HepG2 (cell line): Measurements from ENCODE around the gene KIAA1755. TPM values are rescaled to one million over a fixed set of nuclear protein-coding genes. Genes with fewer than 3 reads are reported as not detected.

Experiments
- AKAP8 ChIP-seq: sonication (generic); formaldehyde crosslinking; IDR thresholded peaks from 2 replicates; pipeline ENCODE4 v1.5.1; 2020; ENCODE audit warnings: mild to moderate bottlenecking, missing genetic modification reagents
- HNF4A ChIP-seq: sonication (generic); formaldehyde crosslinking; IDR thresholded peaks from 2 replicates; pipeline ENCODE4 v1.4.0; 2020; ENCODE audit warnings: missing genetic modification reagents
- NCOR1 ChIP-seq: fragments of 200-600 bp; sonication (generic); IDR thresholded peaks from 2 replicates; pipeline ENCODE4 v1.7.0; 2017; ENCODE audit warnings: antibody characterized with exemption, low read length, borderline replicate concordance
- PAWR ChIP-seq: sonication (generic); formaldehyde crosslinking; IDR thresholded peaks from 2 replicates; pipeline ENCODE4 v1.4.0; 2020; ENCODE audit warnings: missing genetic modification reagents, mild to moderate bottlenecking, borderline replicate concordance
- PCBP1 ChIP-seq: fragments of 200-400 bp; formaldehyde crosslinking; IDR thresholded peaks from 2 replicates; pipeline ENCODE4 v1.6.1; 2017; ENCODE audit warnings: mild to moderate bottlenecking, low read depth, low read length, borderline replicate concordance
- RELA ChIP-seq: sonication (generic); formaldehyde crosslinking; IDR thresholded peaks from 2 replicates; pipeline ENCODE4 v1.4.0; 2020; ENCODE audit warnings: missing genetic modification reagents
- ZBTB3 ChIP-seq: sonication (generic); formaldehyde crosslinking; IDR thresholded peaks from 2 replicates; pipeline ENCODE4 v1.4.0; 2020; ENCODE audit warnings: low read depth, mild to moderate bottlenecking, moderate library complexity, missing genetic modification reagents, borderline replicate concordance
- ZNF225 ChIP-seq: sonication (generic); formaldehyde crosslinking; IDR thresholded peaks from 2 replicates; pipeline ENCODE4 v1.4.0; 2020; ENCODE audit warnings: mild to moderate bottlenecking, missing genetic modification reagents
- ZNF589 ChIP-seq: sonication (generic); formaldehyde crosslinking; conservative IDR thresholded peaks from 2 replicates; pipeline ENCODE4 v1.8.0; 2022; ENCODE audit warnings: mild to moderate bottlenecking, moderate library complexity, missing genetic modification reagents
- ZNF782 ChIP-seq: sonication (generic); formaldehyde crosslinking; IDR thresholded peaks from 2 replicates; pipeline ENCODE4 v1.4.0; 2020; ENCODE audit warnings: missing genetic modification reagents, mild to moderate bottlenecking, borderline replicate concordance
- ZNF891 ChIP-seq: sonication (generic); formaldehyde crosslinking; IDR thresholded peaks from 2 replicates; pipeline ENCODE4 v1.5.0; 2020; ENCODE audit warnings: mild to moderate bottlenecking, missing genetic modification reagents
- polyA plus RNA-seq, 8 experiments: library from polyadenylated mRNA; depleted of rRNA in 3 of 8; stranded (reverse) in 7 of 8; unstranded in 1 of 8; fragments of >200 nt; fragmentation: Illumina TruSeq in 4 of 8; extraction: Trizol in 4 of 8; gene quantifications; 2 replicates each; pipeline versions ENCODE4 v1.2.1 to v1.2.3, GENCODE V29; 2011 to 2016; ENCODE audit warnings: low read depth in 4 of 8, missing spikeins in 1 of 8, mixed read lengths in 1 of 8; ENCODE audit not compliant: insufficient read depth in 1 of 8
- total RNA-seq, 5 experiments: library from RNA; depleted of rRNA; stranded (reverse); fragments of >200 nt; fragmentation: Illumina TruSeq; extraction: Trizol; gene quantifications; 2 replicates each; pipeline ENCODE4 v1.2.3, GENCODE V29; 2016; ENCODE audit warnings: low read depth in 1 of 5
- TF ChIP-seq, protein P1 (sequence below): sonication (generic); formaldehyde crosslinking; IDR thresholded peaks from 2 replicates; pipeline ENCODE4 v1.9.0; 2021; ENCODE audit warnings: missing genetic modification reagents, mild to moderate bottlenecking, borderline replicate concordance
- TF ChIP-seq, protein P2 (sequence below): sonication (generic); formaldehyde crosslinking; IDR thresholded peaks from 2 replicates; pipeline ENCODE4 v1.4.0; 2020; ENCODE audit warnings: missing genetic modification reagents
- TF ChIP-seq, protein P3 (sequence below): IDR thresholded peaks from 2 replicates; pipeline ENCODE4 v1.6.1; 2012; ENCODE audit warnings: low read depth, low read length, improper control_type of control experiment
- TF ChIP-seq, protein P4 (sequence below): sonication (generic); formaldehyde crosslinking; IDR thresholded peaks from 2 replicates; pipeline ENCODE4 v1.4.0; 2020; ENCODE audit warnings: low read depth, mild to moderate bottlenecking, missing genetic modification reagents
- TF ChIP-seq, protein P5 (sequence below): sonication (generic); formaldehyde crosslinking; IDR thresholded peaks from 2 replicates; pipeline ENCODE4 v1.4.0; 2020; ENCODE audit warnings: mild to moderate bottlenecking, low read depth, missing genetic modification reagents

KIAA1755 gene
- total and polyA plus RNA-seq, 2 of the 13 experiments (the other 11 are each of a cell fraction or from before 2014, with no cell fraction given), result 0.04 TPM; not detected in 1

DNA sequence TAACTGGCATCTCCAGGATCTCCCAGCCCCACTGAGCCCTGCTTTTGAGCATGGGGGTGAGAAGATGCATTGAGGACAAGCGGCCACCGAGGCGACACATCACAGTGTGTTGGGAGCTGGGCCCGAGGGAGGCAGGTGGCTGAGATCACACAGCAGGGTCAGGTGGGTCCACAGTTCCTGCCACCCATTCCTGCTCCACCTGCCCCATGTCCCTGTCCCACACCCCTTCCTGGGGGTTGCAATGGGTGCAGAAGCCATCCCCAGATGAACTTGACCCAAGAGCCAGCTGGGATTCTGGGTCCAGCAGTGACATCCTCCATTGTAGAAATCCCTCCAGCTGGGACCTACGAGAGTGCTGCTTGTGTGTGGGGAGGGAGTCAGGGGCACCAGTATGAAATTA, 96.5 kb downstream of the KIAA1755 start (continued):
- TF ChIP-seq AKAP8 (CRISPR knock-in tag), result 0 out of 2 replicates have a peak, but pooled peaks have one; percentile 31
- TF ChIP-seq ZNF225 (CRISPR knock-in tag), result peak; percentile 7; the same call in 1 of the 2 replicates
- TF ChIP-seq RELA, result no peak
- 0 out of 2 replicates have a peak, but pooled peaks have one; percentile 30 for TF ChIP-seq PAWR (CRISPR knock-in tag)
- TF ChIP-seq ZNF782 (CRISPR knock-in tag), result 0 out of 2 replicates have a peak, but pooled peaks have one; percentile 53
- TF ChIP-seq, protein P1, sequence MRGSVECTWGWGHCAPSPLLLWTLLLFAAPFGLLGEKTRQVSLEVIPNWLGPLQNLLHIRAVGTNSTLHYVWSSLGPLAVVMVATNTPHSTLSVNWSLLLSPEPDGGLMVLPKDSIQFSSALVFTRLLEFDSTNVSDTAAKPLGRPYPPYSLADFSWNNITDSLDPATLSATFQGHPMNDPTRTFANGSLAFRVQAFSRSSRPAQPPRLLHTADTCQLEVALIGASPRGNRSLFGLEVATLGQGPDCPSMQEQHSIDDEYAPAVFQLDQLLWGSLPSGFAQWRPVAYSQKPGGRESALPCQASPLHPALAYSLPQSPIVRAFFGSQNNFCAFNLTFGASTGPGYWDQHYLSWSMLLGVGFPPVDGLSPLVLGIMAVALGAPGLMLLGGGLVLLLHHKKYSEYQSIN (CRISPR knock-in tag), result no peak
- TF ChIP-seq, protein P2, sequence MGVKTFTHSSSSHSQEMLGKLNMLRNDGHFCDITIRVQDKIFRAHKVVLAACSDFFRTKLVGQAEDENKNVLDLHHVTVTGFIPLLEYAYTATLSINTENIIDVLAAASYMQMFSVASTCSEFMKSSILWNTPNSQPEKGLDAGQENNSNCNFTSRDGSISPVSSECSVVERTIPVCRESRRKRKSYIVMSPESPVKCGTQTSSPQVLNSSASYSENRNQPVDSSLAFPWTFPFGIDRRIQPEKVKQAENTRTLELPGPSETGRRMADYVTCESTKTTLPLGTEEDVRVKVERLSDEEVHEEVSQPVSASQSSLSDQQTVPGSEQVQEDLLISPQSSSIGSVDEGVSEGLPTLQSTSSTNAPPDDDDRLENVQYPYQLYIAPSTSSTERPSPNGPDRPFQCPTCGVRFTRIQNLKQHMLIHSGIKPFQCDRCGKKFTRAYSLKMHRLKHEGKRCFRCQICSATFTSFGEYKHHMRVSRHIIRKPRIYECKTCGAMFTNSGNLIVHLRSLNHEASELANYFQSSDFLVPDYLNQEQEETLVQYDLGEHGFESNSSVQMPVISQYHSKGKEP (CRISPR knock-in tag), result no peak
- TF ChIP-seq ZNF891 (CRISPR knock-in tag), result peak; percentile 2; the same call in 1 of the 2 replicates
- no peak for TF ChIP-seq ZBTB3
- TF ChIP-seq, protein P3, sequence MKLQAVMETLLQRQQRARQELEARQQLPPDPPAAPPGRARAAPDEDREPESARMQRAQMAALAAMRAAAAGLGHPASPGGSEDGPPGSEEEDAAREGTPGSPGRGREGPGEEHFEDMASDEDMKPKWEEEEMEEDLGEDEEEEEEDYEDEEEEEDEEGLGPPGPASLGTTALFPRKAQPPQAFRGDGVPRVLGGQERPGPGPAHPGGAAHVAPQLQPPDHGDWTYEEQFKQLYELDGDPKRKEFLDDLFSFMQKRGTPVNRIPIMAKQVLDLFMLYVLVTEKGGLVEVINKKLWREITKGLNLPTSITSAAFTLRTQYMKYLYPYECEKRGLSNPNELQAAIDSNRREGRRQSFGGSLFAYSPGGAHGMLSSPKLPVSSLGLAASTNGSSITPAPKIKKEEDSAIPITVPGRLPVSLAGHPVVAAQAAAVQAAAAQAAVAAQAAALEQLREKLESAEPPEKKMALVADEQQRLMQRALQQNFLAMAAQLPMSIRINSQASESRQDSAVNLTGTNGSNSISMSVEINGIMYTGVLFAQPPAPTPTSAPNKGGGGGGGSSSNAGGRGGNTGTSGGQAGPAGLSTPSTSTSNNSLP, result no peak
- TF ChIP-seq, protein P4, sequence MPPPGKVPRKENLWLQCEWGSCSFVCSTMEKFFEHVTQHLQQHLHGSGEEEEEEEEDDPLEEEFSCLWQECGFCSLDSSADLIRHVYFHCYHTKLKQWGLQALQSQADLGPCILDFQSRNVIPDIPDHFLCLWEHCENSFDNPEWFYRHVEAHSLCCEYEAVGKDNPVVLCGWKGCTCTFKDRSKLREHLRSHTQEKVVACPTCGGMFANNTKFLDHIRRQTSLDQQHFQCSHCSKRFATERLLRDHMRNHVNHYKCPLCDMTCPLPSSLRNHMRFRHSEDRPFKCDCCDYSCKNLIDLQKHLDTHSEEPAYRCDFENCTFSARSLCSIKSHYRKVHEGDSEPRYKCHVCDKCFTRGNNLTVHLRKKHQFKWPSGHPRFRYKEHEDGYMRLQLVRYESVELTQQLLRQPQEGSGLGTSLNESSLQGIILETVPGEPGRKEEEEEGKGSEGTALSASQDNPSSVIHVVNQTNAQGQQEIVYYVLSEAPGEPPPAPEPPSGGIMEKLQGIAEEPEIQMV (CRISPR knock-in tag), result 0 out of 2 replicates have a peak, but pooled peaks have one; percentile 45
- TF ChIP-seq HNF4A (CRISPR knock-in tag), result no peak
- TF ChIP-seq PCBP1, result no peak
- no peak for TF ChIP-seq ZNF589 (CRISPR knock-in tag)
- no peak for TF ChIP-seq NCOR1
- TF ChIP-seq, protein P5, sequence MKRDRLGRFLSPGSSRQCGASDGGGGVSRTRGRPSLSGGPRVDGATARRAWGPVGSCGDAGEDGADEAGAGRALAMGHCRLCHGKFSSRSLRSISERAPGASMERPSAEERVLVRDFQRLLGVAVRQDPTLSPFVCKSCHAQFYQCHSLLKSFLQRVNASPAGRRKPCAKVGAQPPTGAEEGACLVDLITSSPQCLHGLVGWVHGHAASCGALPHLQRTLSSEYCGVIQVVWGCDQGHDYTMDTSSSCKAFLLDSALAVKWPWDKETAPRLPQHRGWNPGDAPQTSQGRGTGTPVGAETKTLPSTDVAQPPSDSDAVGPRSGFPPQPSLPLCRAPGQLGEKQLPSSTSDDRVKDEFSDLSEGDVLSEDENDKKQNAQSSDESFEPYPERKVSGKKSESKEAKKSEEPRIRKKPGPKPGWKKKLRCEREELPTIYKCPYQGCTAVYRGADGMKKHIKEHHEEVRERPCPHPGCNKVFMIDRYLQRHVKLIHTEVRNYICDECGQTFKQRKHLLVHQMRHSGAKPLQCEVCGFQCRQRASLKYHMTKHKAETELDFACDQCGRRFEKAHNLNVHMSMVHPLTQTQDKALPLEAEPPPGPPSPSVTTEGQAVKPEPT, result 0 out of 2 replicates have a peak, but pooled peaks have one; percentile 42
